Gastrocnemius medialis (tissue), 4 donors: Measurements from ENCODE around the gene SLC29A2.

Source experiments
- POLR2A ChIP-seq, 2 donors: fragments of 450-650 bp; IDR thresholded peaks; one replicate each; pipeline ENCODE4 v1.6.1; 2017; ENCODE audit warnings: antibody characterized with exemption in 2 of 2, mild to moderate bottlenecking in 2 of 2, moderate library complexity in 2 of 2
- TF ChIP-seq, protein P1 (sequence below), 5 experiments: fragments of 450-650 bp in 3 of 5; fragments of 200-600 bp in 2 of 5; sonication (generic) in 2 of 5; IDR thresholded peaks in 4 of 5; conservative IDR thresholded peaks in 1 of 5; 1 replicate in 4 of 5; 2 replicates in 1 of 5; pipeline ENCODE4 v1.5.1; 2016 to 2019; ENCODE audit warnings: antibody characterized with exemption in 5 of 5, mild to moderate bottlenecking in 3 of 5, moderate library complexity in 3 of 5

- TF ChIP-seq, protein P1, sequence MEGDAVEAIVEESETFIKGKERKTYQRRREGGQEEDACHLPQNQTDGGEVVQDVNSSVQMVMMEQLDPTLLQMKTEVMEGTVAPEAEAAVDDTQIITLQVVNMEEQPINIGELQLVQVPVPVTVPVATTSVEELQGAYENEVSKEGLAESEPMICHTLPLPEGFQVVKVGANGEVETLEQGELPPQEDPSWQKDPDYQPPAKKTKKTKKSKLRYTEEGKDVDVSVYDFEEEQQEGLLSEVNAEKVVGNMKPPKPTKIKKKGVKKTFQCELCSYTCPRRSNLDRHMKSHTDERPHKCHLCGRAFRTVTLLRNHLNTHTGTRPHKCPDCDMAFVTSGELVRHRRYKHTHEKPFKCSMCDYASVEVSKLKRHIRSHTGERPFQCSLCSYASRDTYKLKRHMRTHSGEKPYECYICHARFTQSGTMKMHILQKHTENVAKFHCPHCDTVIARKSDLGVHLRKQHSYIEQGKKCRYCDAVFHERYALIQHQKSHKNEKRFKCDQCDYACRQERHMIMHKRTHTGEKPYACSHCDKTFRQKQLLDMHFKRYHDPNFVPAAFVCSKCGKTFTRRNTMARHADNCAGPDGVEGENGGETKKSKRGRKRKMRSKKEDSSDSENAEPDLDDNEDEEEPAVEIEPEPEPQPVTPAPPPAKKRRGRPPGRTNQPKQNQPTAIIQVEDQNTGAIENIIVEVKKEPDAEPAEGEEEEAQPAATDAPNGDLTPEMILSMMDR (IDR thresholded peaks at IDR 0.05 in 4 of 5, conservative IDR thresholded peaks at IDR 0.05 in 1 of 5), result no peak
- TF ChIP-seq POLR2A (IDR thresholded peaks at IDR 0.05), result no peak
These were observed 38.2 kb downstream of the SLC29A2 start for GRCh38 chr11:66333220-66333877.
